IMR-90 (cell line): Measurements from ENCODE around the gene ORC5. TPM values are rescaled to one million over a fixed set of nuclear protein-coding genes. Genes with fewer than 3 reads are reported as not detected.

Source experiments
- ATAC-seq: fragments of 200-7000 bp; cut with Tn5 transposase; 2 replicates; pipeline ENCODE4 v1.9.1; 2020; ENCODE audit warnings: low read depth, mild to moderate bottlenecking, moderate library complexity
- BruUV-seq: library from RNA; stranded (reverse); fragments of 400-500 nt; replicated peaks from 2 replicates; lab custom pipeline; 2021; lab: Mats Ljungman, UMichigan
- CTCF ChIA-PET: fragments of 300-600 bp; formaldehyde crosslinking; extraction: SDS; loops from one replicate; lab custom pipeline; 2021; ENCODE audit warnings: antibody characterized with exemption; lab: Yijun Ruan, JAX
- POLR2A ChIA-PET: fragments of 300-600 bp; sonication (Branson Sonifier 250); formaldehyde crosslinking; loops from one replicate; lab custom pipeline; 2022; ENCODE audit warnings: antibody characterized with exemption; ENCODE audit not compliant: unreplicated experiment; lab: Charles Lee
- DNase-seq: peaks from one replicate; pipeline ENCODE4 v3.0.0; 2013
- H2AFZ ChIP-seq: replicated peaks from 2 replicates; pipeline ENCODE3; 2013; ENCODE audit warnings: low read length, mild to moderate bottlenecking; ENCODE audit not compliant: poor library complexity
- H2AK5ac ChIP-seq: 2 replicates; pipeline ENCODE4 v1.6.1; 2013; ENCODE audit warnings: low read depth, low read length, inconsistent platforms
- H2AK9ac ChIP-seq: replicated peaks from 2 replicates; pipeline ENCODE3; 2013; ENCODE audit warnings: mild to moderate bottlenecking, low read depth, low read length, moderate library complexity; ENCODE audit not compliant: poor library complexity
- H2BK120ac ChIP-seq: 2 replicates; pipeline ENCODE4 v1.6.1; 2013; ENCODE audit warnings: low read depth, low read length, inconsistent platforms
- H2BK15ac ChIP-seq: 3 replicates; pipeline ENCODE4 v1.6.1; 2013; ENCODE audit warnings: low read depth, low read length, inconsistent platforms
- H2BK20ac ChIP-seq: 2 replicates; pipeline ENCODE4 v1.6.1; 2013; ENCODE audit warnings: low read depth, mild to moderate bottlenecking, inconsistent platforms, low read length, moderate library complexity
- H2BK5ac ChIP-seq: 2 replicates; pipeline ENCODE4 v1.6.1; 2013; ENCODE audit warnings: mild to moderate bottlenecking, low read depth, low read length, inconsistent platforms; ENCODE audit not compliant: poor library complexity, severe bottlenecking
- H3K14ac ChIP-seq: replicated peaks from 2 replicates; pipeline ENCODE4 v1.6.1; 2013; ENCODE audit warnings: low read depth, low read length, inconsistent platforms
- H3K18ac ChIP-seq: 2 replicates; pipeline ENCODE4 v1.6.1; 2013; ENCODE audit warnings: low read depth, low read length, control low read depth
- H3K23ac ChIP-seq: 2 replicates; pipeline ENCODE4 v1.6.1; 2013; ENCODE audit warnings: low read depth, low read length, inconsistent platforms
- H3K27ac ChIP-seq: 2 replicates; pipeline ENCODE4 v1.5.1; 2013; ENCODE audit warnings: mild to moderate bottlenecking, control low read depth, low read length; ENCODE audit not compliant: insufficient read depth
- H3K27me3 ChIP-seq: 2 replicates; pipeline ENCODE4 v1.6.1; 2013; ENCODE audit warnings: low read length; ENCODE audit not compliant: control insufficient read depth, insufficient read depth
- H3K36me3 ChIP-seq: 2 replicates; pipeline ENCODE4 v1.6.1; 2013; ENCODE audit warnings: low read length, mixed read lengths; ENCODE audit not compliant: control insufficient read depth, insufficient read depth
- H3K4ac ChIP-seq: 2 replicates; pipeline ENCODE4 v1.6.1; 2013; ENCODE audit warnings: low read depth, low read length, inconsistent platforms
- H3K4me1 ChIP-seq: 2 replicates; pipeline ENCODE4 v1.6.1; 2013; ENCODE audit warnings: low read length, mixed read lengths; ENCODE audit not compliant: control insufficient read depth, insufficient read depth
- H3K4me2 ChIP-seq: 2 replicates; pipeline ENCODE4 v1.6.1; 2013; ENCODE audit warnings: low read depth, mild to moderate bottlenecking, control low read depth, low read length, moderate library complexity
- H3K4me3 ChIP-seq: 2 replicates; pipeline ENCODE4 v1.5.1; 2013; ENCODE audit warnings: low read depth, mild to moderate bottlenecking, control low read depth, low read length, moderate library complexity; ENCODE audit not compliant: insufficient read depth
- H3K56ac ChIP-seq: 2 replicates; pipeline ENCODE4 v1.6.1; 2013; ENCODE audit warnings: low read length, inconsistent platforms; ENCODE audit not compliant: insufficient read depth; ENCODE audit errors: extremely low read depth
- H3K79me1 ChIP-seq, 2 experiments: 2 replicates each; pipeline ENCODE4 v1.6.1; 2013; ENCODE audit warnings: low read length in 2 of 2, inconsistent platforms in 1 of 2, low read depth in 1 of 2
- H3K9ac ChIP-seq: 2 replicates; pipeline ENCODE4 v1.6.1; 2013; ENCODE audit warnings: low read depth, low read length, control low read depth
- H3K9me1 ChIP-seq: 2 replicates; pipeline ENCODE4 v1.6.1; 2013; ENCODE audit warnings: low read length, inconsistent platforms; ENCODE audit not compliant: insufficient read depth
- H3K9me3 ChIP-seq: 2 replicates; pipeline ENCODE4 v1.6.1; 2013; ENCODE audit warnings: low read length; ENCODE audit not compliant: control insufficient read depth, insufficient read depth
- H4K20me1 ChIP-seq: 2 replicates; pipeline ENCODE4 v1.6.1; 2013; ENCODE audit warnings: low read length, inconsistent platforms; ENCODE audit not compliant: insufficient read depth
- H4K5ac ChIP-seq: 2 replicates; pipeline ENCODE4 v1.6.1; 2013; ENCODE audit warnings: mild to moderate bottlenecking, low read depth, low read length, control low read depth
- H4K8ac ChIP-seq, 2 experiments: 2 replicates each; pipeline ENCODE4 v1.6.1; 2013; ENCODE audit warnings: low read depth in 2 of 2, low read length in 2 of 2, control low read depth in 1 of 2, inconsistent platforms in 1 of 2
- H4K91ac ChIP-seq: 2 replicates; pipeline ENCODE4 v1.6.1; 2013; ENCODE audit warnings: low read depth, low read length, inconsistent platforms; ENCODE audit not compliant: insufficient read depth
- CEBPB ChIP-seq: IDR thresholded peaks from 2 replicates; pipeline ENCODE4 v1.6.1; 2012; ENCODE audit warnings: low read depth, low read length, improper control_type of control experiment
- ELK1 ChIP-seq: fragments of 150-350 bp; IDR thresholded peaks from 2 replicates; pipeline ENCODE4 v1.6.1; 2016; ENCODE audit warnings: low read depth, mild to moderate bottlenecking, low read length, moderate library complexity, borderline replicate concordance
- MAFK ChIP-seq: IDR thresholded peaks from 2 replicates; pipeline ENCODE4 v1.6.1; 2012; ENCODE audit warnings: low read depth, low read length, improper control_type of control experiment
- NFE2L2 ChIP-seq: fragments of 150-350 bp; IDR thresholded peaks from 2 replicates; pipeline ENCODE4 v1.6.1; 2016; ENCODE audit warnings: low read depth, mild to moderate bottlenecking, low read length
- POLR2A ChIP-seq: IDR thresholded peaks from 2 replicates; pipeline ENCODE4 v1.6.1; 2012; ENCODE audit warnings: mild to moderate bottlenecking, low read depth, low read length
- USF2 ChIP-seq: fragments of 150-350 bp; IDR thresholded peaks from 2 replicates; pipeline ENCODE4 v1.6.1; 2017; ENCODE audit warnings: mild to moderate bottlenecking, antibody characterized with exemption, low read length, low read depth
- WGBS, 2 experiments: methylation state at CpG; one replicate each; pipeline versions ENCODE4 v1.1.5 to v1.1.7; 2013; ENCODE audit warnings: missing lambda C conversion rate in 2 of 2; ENCODE audit not compliant: insufficient read length in 1 of 2; ENCODE audit errors: extremely low coverage in 2 of 2; 5-methylcytosine and 5-hydroxymethylcytosine counted together
- dilution Hi-C: fragments of 300-500 bp; cut with HindIII; formaldehyde crosslinking; loops from one replicate; pipeline ENCODE4 v1.14.3; 2018; ENCODE audit warnings: low sequenced_read_pairs; ENCODE audit not compliant: unreplicated experiment
- in situ Hi-C: fragments of 300-500 bp; cut with MboI; formaldehyde crosslinking; loops from 3 replicates; pipeline ENCODE4 v1.14.3; 2019; ENCODE audit warnings: low sequenced_read_pairs, inconsistent platforms, mixed read lengths
- intact Hi-C: fragments of 100-400 bp; cut with micrococcal nuclease; formaldehyde crosslinking; loops from 2 replicates; pipeline ENCODE4 v1.10.0; 2022
- polyA plus RNA-seq, 3 experiments: library from polyadenylated mRNA; depleted of rRNA; stranded (reverse); fragments of >200 nt; gene quantifications; 2 replicates each; pipeline ENCODE4 v1.2.3, GENCODE V29; 2012; ENCODE audit warnings: low replicate concordance in 1 of 3
- total RNA-seq: library from RNA; depleted of rRNA; stranded (reverse); fragments of >200 nt; gene quantifications from 2 replicates; pipeline ENCODE4 v1.2.3, GENCODE V29; 2012

The ORC5 gene
- total and polyA plus RNA-seq, 2 of the 4 experiments (the other 2 are of a cell fraction): 7.9 to 18.8 TPM

- dilution Hi-C loops: no loop called here
- H2AFZ ChIP-seq: no peak overlapping the region
- peaks cover 2% of the 10 kb centered on the region; the same call in 1 of the 2 replicates for H3K9me3 ChIP-seq
- DNase-seq (no peak), ATAC-seq (no peak)
- H2BK15ac ChIP-seq: no peak overlapping the region
- H3K4me2 ChIP-seq: no peak overlapping the region
- no peak overlapping the region for H3K14ac ChIP-seq
- no TSS peak for BruUV-seq
- no peak overlapping the region for H2AK5ac ChIP-seq
- no peak overlapping the region for H3K18ac ChIP-seq
- no peak overlapping the region for H3K23ac ChIP-seq
- TF ChIP-seq POLR2A (no peak), USF2 (no peak), CEBPB (no peak), MAFK (no peak), ELK1 (no peak), NFE2L2 (no peak)
- no peaks in the 10 kb centered on the region for H3K27me3 ChIP-seq
- no peak overlapping the region for H4K91ac ChIP-seq
- no peak overlapping the region for H3K27ac ChIP-seq
- no peak overlapping the region for H3K56ac ChIP-seq
- no peak overlapping the region for H3K4me3 ChIP-seq
- peaks cover 0 to 18% of the 10 kb centered on the region in 2 experiments; a peak in 3 of 4 replicates for H3K79me1 ChIP-seq
- ChIA-PET POLR2A (no interaction called here), CTCF (no interaction called here)
- in situ Hi-C loops: no loop called here
- H3K9ac ChIP-seq: no peak overlapping the region
- no peak overlapping the region for H4K8ac ChIP-seq
- no peaks in the 10 kb centered on the region for H3K4me1 ChIP-seq
- no peaks in the 10 kb centered on the region for H3K9me1 ChIP-seq
- H2BK5ac ChIP-seq: no peak overlapping the region
- H2BK20ac ChIP-seq: no peak overlapping the region
- no peak overlapping the region for H2AK9ac ChIP-seq
- no peak overlapping the region for H3K4ac ChIP-seq
- intact Hi-C loops: no loop called here
- peaks cover 29% of the 10 kb centered on the region for H3K36me3 ChIP-seq
- H4K20me1 ChIP-seq: no peaks in the 10 kb centered on the region; the same call in 1 of the 2 replicates
- WGBS, 2 experiments: 100% methylated on average over 2 of the region's 6 CpGs; no CpG with 5 or more reads in 1 of the 2 experiments
- no peak overlapping the region for H4K5ac ChIP-seq
- H2BK120ac ChIP-seq: no peak overlapping the region
Observed at GRCh38 chr7:104198673-104199278, 9.0 kb downstream of the ORC5 start.
